ENCODE measurements around the gene SYTL3.

- TF ChIP-seq, protein P1, sequence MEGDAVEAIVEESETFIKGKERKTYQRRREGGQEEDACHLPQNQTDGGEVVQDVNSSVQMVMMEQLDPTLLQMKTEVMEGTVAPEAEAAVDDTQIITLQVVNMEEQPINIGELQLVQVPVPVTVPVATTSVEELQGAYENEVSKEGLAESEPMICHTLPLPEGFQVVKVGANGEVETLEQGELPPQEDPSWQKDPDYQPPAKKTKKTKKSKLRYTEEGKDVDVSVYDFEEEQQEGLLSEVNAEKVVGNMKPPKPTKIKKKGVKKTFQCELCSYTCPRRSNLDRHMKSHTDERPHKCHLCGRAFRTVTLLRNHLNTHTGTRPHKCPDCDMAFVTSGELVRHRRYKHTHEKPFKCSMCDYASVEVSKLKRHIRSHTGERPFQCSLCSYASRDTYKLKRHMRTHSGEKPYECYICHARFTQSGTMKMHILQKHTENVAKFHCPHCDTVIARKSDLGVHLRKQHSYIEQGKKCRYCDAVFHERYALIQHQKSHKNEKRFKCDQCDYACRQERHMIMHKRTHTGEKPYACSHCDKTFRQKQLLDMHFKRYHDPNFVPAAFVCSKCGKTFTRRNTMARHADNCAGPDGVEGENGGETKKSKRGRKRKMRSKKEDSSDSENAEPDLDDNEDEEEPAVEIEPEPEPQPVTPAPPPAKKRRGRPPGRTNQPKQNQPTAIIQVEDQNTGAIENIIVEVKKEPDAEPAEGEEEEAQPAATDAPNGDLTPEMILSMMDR (IDR thresholded peaks at IDR 0.05 in 4 of 5, conservative IDR thresholded peaks at IDR 0.05 in 1 of 5), result no peak
- TF ChIP-seq POLR2A (IDR thresholded peaks at IDR 0.05), result no peak
Observed at GRCh38 chr6:158622545-158623190, 27.2 kb upstream of the SYTL3 start.

All from gastrocnemius medialis (tissue), 4 donors.